ENCODE data around the gene CSTF1.

CSTF1 gene

DNA sequence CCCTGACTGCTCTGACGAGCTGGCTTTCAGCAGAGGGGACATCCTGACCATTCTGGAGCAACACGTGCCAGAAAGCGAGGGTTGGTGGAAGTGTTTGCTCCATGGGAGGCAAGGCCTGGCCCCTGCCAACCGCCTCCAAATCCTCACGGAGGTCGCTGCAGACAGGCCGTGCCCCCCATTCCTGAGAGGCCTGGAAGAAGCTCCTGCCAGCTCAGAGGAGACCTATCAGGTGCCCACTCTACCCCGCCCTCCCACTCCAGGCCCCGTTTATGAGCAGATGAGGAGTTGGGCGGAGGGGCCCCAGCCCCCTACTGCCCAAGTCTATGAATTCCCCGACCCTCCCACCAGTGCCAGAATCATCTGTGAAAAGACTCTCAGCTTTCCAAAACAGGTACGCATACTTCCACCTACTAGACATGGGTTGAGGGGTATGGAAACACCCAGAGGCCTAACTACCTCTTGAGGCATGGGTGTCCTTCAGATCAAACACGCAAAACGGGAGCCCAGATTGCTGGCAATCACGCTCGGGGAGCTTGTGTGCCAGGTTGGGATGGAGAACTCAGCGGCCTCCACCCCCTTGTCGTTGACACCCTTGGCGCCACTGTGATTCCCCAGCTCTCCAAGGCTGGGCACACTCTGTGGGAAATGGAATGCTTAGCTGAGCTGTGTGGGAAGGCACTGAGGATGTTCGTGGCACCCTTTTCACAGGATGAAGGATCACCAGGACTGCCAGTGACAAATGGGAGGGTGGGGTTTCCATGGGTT is 44.9 kb downstream of the CSTF1 start:
- no peak overlapping the region for H3K4me3 ChIP-seq (ENCODE audit: control insufficient read depth, low read depth, low read length)
- no peak for DNase-seq (ENCODE audit: low read depth)
- TF ChIP-seq, protein P1, sequence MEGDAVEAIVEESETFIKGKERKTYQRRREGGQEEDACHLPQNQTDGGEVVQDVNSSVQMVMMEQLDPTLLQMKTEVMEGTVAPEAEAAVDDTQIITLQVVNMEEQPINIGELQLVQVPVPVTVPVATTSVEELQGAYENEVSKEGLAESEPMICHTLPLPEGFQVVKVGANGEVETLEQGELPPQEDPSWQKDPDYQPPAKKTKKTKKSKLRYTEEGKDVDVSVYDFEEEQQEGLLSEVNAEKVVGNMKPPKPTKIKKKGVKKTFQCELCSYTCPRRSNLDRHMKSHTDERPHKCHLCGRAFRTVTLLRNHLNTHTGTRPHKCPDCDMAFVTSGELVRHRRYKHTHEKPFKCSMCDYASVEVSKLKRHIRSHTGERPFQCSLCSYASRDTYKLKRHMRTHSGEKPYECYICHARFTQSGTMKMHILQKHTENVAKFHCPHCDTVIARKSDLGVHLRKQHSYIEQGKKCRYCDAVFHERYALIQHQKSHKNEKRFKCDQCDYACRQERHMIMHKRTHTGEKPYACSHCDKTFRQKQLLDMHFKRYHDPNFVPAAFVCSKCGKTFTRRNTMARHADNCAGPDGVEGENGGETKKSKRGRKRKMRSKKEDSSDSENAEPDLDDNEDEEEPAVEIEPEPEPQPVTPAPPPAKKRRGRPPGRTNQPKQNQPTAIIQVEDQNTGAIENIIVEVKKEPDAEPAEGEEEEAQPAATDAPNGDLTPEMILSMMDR (conservative IDR thresholded peaks at IDR 0.05; ENCODE audit: control insufficient read depth, insufficient read depth, low read depth, low read length): no peak

DNA sequence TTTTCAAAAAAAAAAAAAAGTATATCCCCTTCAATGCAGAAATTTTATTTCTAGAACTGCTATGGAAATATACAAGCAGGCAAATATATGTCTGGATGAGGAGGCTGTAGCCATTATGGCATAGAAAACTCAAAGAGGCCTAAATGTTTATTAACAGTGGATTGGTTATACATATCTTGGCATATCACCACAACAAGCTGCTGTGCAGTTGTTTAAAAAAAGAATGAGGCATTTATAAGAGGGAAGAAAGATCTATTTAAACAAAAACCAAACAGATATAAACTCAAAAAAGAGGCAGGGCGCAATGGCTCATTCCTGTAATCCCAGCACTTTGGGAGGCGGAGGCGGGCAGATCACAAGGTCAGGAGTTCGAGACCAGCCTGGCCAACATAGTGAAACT is 45.8 kb downstream of the CSTF1 start:
- no peak overlapping the region for H3K4me3 ChIP-seq (ENCODE audit: control insufficient read depth, low read depth, low read length)
- TF ChIP-seq, protein P1 (conservative IDR thresholded peaks at IDR 0.05; ENCODE audit: control insufficient read depth, insufficient read depth, low read depth, low read length): no peak
- DNase-seq (ENCODE audit: low read depth): no peak

DNA sequence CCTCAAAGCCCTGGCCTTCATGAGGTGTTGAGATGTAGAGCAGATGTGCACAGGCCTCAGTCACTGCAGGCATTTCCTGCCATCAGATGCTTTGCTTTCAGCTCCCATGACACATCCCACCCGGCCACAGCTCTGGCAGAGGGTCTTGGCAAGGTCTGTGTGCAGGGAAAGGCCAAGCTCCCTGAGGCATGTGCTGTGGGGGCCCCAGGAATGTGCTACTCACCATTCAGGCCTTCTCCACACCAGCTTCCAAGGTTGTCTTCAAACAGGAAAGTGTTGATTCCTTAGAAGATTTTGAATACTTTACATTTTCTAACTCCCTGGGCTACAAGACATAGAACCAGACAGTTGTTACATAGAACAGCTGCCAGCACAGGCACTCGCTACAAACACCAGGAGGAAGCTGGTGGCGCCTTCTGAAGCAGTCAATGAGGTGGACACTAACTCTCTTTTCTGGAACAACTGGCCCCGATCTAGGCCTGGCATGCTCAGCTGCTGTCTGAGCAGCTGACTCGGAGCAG is 47.4 kb downstream of the CSTF1 start:
- DNase-seq (ENCODE audit: low read depth): peak; percentile 94
- TF ChIP-seq, protein P1 (conservative IDR thresholded peaks at IDR 0.05; ENCODE audit: control insufficient read depth, insufficient read depth, low read depth, low read length): no peak
- H3K4me3 ChIP-seq (ENCODE audit: control insufficient read depth, low read depth, low read length): no peak overlapping the region

DNA sequence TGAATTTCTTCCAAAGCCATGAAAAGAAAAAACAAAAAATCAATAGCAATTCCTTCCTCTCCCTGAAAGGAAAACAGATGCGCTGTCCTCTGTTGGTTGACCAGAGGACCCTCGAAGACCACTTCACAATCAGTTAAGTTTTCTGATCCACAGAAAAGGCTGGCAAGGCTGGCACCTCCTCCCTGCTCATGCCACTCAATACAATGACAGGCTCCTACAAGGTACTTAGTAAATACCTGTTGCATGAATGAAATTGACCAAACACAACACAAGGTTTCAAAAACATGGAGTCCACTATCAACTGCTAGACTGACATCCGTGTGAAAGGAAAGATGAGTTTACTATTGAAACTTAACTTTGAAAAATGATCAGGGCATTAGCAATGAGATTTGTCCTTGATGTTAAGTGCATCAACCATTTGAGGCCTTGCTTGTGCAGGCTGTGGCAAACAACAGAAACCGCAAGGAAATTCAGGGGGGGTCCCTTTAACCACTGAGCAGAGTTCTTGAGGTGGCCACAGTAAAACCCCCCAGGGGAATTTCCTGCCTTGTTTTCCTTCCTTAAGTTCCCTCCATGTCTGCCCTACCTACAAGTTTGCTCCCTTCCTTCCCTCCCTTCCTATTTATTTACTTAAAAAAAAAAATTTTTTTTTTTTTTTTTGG is 48.0 kb downstream of the CSTF1 start:
- H3K4me3 ChIP-seq (ENCODE audit: control insufficient read depth, low read depth, low read length): no peak overlapping the region
- no peak for DNase-seq (ENCODE audit: low read depth)
- TF ChIP-seq, protein P1 (conservative IDR thresholded peaks at IDR 0.05; ENCODE audit: control insufficient read depth, insufficient read depth, low read depth, low read length): no peak

DNA sequence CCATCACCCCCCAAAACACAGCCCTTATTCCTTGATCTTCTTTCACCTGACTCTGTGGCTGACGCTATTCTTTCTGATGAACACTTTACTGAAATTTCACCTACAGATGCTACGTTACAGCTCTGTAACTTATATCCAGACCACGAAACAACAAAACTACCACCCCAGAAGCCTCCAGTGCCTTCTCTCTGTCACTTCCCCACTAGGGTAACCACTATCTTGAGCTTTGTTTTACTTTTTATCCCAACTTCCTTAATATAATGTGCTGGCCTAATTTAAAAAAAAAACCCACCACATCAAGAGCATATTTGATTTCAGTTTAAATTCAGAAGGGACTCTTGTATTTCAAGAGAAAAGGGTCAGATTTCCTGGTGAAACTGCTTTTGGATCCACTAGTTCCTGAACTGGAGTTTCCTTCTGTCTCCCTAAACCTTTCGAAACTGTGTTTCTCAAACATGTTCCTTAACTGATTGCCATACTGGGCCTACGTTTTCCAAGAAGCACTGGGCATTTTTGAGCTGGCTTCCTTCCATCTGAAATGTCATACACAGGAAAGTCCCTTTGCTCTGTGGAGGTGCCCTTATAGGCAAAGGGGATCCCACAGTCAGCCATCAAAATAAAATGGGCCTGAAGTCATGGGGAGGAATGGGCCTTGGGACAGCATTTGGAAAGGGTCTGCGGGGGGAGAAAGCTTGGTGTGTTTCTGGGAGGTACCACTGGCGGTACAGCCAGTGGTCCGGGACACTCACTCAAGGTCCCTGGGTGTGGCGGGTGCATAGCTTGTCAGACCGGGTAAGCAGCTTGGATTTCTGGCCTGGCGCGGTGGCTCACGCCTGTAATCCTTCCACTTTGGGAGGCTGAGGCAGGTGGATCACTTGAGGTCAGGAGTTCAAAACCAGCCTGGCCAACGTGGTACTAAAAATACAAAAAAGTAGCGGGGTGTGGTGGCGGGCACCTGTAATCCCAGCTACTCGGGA is 50.2 kb downstream of the CSTF1 start:
- no peak overlapping the region for H3K4me3 ChIP-seq (ENCODE audit: control insufficient read depth, low read depth, low read length)
- TF ChIP-seq, protein P1 (conservative IDR thresholded peaks at IDR 0.05; ENCODE audit: control insufficient read depth, insufficient read depth, low read depth, low read length): no peak
- no peak for DNase-seq (ENCODE audit: low read depth)

Measured in fibroblast of mammary gland (primary cell).